NOMO-1 treated with dmso at 0.1 percent for 144 hours (cell line): ENCODE data around the gene TNS3.

ENCODE experiments used
- DNase-seq: peaks from one replicate; lab custom pipeline; 2025; ENCODE audit not compliant: unreplicated experiment; lab: John Stamatoyannopoulos, UW

The TNS3 gene

GRCh38 chr7:47414342-47415317 lies 167.3 kb downstream of the TNS3 start:
- DNase-seq, result no peak

- no peak for DNase-seq
Observed at GRCh38 chr7:47413526-47414341, 168.2 kb downstream of the TNS3 start.

- no peak for DNase-seq
Observed at GRCh38 chr7:47411901-47412300, 170.0 kb downstream of the TNS3 start.

GRCh38 chr7:47411281-47411869 lies 170.5 kb downstream of the TNS3 start:
- DNase-seq, result no peak

DNA sequence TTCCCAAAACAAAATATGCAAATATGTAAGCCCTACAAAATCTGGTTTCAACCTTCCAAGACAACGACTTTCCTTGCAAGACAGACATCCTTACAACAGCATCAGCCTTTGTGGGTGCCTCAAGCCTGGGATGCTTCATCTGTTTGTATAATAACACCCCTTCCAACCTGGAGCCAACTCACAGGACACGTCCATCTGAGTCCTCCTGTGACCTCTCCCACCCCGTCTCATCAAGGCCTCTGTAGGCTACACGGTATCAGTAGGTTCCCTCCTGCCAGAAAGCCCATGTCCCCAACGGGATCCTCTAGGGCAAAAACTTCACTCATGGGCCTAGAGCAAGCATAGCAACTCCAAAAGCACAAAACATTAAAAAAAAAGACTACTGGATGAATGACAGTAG lies 173.2 kb downstream of the TNS3 start:
- DNase-seq, result no peak

DNA sequence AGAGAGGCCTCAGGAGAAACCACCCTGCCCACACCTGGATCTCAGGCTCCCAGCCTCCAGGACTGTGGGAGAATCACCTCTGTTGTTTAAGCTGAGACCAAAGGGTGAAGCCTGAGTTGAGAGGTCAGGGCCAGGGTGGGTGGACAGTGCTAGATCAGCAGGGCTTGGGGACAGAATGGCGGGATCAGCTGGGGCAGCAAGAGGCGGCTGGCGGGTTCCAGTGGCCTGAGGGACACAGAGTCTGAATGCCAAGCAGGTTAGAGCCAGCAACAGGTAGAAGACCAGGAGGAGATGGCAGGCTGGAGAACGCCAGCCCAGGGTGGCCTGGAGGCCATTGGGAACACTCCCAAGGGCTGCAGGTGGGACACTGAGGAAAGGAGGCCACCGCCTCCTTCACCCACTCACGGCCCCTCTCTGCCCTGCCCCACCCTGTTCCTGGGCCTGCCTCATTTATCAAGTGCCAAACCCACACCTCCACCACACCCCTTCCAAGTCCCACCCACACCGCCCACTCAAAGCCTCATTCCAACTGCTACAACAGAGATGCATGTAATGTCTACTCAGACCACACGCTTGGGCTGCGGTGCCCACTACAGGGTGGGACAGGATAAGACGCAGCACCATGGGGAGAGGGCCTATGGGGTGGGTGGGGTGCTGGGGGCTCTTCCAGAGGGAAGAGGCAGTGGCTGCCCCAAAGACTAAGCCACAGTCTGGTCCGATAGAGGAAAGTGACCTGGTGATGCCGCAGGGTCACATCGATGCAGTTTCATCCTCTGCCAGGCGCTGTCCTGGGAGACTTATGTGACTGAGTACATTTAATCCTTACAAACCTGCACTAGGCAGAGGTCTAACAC lies 173.9 kb downstream of the TNS3 start:
- no peak for DNase-seq

GRCh38 chr7:47407136-47407535 lies 174.8 kb downstream of the TNS3 start:
- DNase-seq, result no peak

DNA sequence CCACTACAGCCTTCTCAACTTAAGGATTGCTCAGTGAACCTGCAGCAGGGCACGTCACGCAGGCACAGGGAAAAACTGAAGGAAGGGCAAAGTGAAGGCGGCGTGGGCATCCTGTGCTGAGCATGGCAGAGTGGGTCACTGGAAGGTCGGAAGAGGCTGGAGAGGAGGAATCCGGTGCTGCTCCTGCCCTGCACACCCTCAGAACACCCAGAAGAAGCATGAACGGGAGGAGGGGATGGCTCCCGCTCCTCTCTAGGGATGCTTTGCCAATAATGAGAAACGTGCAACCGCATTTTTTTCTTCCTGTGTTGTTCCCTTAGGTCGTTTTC lies 175.1 kb downstream of the TNS3 start:
- no peak for DNase-seq

DNA sequence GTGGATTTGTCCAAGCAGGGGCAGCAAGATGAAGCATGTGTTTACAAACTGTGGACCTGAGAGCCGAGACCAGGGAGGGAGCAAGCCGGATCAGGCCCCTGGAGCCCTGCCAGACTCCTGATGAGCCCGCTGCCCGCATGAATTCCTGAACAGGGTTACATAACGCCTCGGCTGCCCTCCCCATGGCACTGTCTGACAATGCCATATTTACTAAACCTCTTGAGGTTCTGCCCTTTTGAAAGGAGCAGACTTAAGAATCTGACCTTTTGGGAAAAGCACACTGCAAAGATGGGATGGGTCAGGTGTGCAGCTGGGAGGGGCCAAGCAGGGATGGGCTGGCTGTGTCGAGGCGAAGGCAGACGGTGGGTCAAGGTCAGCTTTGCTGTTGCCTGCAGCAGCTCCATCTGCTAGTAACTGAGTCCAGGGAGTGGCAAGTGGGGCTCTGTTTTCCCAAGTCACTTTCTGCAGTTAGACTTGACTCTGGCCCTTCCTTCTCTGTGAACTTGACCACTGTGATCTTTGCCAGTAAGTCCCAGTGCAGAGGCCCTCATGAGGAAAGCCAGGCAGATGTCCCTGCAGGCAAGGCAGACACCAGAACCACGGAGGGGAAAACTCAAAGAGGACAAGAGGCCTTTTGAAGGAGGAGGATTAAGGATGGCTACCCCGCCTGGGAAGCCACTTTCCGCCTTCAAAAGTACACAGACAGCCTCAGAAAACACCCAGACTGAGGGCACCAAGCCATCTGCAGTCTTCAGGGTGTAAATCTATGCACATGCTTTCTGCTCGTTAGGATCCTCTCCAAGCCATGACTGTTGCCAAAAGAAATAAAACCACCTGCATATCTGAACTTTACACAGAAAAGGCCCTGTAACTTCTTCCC lies 175.8 kb downstream of the TNS3 start:
- no peak for DNase-seq

DNA sequence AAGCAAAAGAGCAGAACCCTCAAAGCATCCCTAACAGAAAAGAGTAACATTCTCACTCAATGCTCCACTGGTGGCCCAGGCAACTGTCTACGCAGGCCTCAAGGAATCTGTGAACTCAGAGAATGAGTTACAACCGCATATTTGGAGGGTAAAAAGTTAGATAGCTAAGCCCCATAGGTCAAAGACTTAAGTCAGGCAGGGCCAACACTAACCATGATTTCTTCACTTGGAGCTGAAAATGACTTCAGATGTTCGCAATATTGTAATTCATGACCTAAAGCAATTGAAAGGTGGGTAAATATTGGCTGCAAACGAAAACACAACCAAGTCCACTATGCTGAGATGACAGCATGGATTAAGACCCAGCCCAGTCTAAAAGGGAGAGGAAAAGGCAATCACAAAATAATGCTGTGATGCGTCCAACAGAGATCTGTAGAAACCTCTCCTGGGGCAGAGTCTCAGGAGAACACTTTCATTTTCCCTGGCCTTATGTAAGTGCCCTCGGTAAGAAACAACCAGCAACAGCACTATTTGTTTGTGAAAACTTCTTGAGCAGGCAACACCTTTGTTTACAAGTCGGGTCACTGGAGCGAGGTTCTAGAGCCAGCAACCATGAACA lies 176.5 kb downstream of the TNS3 start:
- no peak for DNase-seq

DNA sequence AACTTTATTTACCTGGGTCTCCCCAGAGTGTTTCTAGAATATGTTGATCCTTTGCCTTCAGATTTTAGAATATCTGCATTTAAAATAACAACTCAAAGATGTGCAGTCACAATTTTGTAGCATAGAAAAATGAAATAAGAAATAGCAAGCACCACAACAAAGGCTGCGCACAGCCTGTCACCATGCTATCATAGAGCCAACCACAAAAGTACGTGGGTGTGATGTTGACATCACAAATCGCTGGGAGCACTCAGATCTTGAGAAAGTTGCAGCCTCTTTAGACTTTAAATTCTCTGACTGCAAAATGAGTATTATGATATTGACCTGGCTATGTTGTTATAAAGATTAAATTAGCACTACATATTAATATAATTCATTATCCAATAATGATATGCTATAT lies 177.9 kb downstream of the TNS3 start:
- no peak for DNase-seq

- no peak for DNase-seq
Observed at GRCh38 chr7:47402941-47403866, 178.7 kb downstream of the TNS3 start.

GRCh38 chr7:47401611-47402570 lies 180.0 kb downstream of the TNS3 start:
- no peak for DNase-seq

- no peak for DNase-seq
Observed at GRCh38 chr7:47400741-47401206, 181.1 kb downstream of the TNS3 start.

DNA sequence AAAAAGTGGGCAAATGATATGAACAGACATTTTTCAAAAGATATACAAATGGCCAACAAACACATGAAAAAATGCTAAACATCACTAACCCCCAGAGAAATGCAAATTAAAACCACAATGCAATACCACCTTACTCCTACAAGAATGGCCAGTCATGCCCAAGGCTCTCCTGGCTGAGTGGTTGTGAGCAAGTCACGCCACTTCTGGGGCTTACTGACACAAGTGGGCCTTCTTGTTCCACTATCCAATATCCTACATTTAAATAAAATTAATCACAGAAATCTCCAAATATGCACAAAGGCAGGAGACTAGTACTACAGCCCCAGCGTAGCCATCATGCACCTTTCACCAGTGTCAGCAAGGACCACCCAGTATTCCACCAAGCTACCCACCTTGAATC lies 181.9 kb downstream of the TNS3 start:
- no peak for DNase-seq

DNA sequence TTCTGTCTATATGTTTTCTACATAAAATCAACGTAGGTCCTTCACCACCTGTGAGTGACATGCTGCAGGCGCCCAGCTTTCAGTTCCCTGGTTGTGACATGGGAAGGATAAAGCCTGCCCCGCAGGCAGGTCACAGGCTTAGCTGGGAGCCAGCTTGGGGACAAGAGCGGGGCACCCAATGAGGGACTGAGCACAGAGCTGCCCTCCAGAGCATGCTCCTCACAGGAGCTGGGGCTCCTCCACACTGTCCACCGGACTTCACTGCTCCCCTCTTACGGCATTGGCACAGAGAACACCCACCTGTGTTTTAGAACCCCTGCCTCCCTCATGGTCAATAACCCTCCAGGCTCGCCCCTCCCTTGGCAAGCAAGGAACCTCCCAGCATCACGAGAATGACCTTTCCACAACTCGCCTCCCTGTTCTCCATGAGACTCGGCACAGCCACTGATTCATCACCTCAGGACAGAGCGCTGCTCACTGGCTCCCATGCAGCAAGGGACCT lies 187.1 kb downstream of the TNS3 start:
- no peak for DNase-seq

DNA sequence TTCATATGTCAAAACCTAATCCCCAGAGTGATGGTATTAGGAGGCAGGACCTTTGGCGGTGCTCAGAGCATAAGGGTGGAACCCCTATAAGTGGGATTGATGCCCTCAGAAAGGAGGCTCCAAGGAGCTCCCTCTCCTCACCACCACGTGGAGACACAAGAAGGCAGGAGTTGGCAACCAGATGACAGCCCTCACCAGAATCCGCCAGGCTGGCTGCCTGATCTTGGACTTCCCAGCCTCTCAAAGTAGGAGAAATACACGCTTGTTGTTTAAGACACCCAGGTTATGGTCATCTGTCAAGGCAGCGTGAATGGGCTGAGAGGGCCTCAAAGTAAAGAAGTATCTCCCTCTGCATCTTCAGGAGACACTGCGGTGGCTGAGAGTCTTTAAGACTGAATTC lies 187.7 kb downstream of the TNS3 start:
- no peak for DNase-seq
